Type B pancreatic cell (in vitro differentiated cells): ENCODE measurements around the gene REV1. TPM values are rescaled to one million over a fixed set of nuclear protein-coding genes. Genes with fewer than 3 reads are reported as not detected.

Experiments
- DNase-seq: peaks from one replicate; pipeline ENCODE4 v3.0.0; 2021; ENCODE audit warnings: mixed read lengths; ENCODE audit not compliant: unreplicated experiment; ENCODE audit errors: extremely low spot score
- H3K27ac Mint-ChIP-seq: 2 replicates; pipeline ENCODE4 v1.8.0; 2021; ENCODE audit warnings: mild to moderate bottlenecking, mixed read lengths
- H3K27me3 Mint-ChIP-seq: 2 replicates; pipeline ENCODE4 v1.8.0; 2021; ENCODE audit warnings: mixed read lengths
- H3K36me3 Mint-ChIP-seq: 2 replicates; pipeline ENCODE4 v1.8.0; 2021; ENCODE audit warnings: mixed read lengths
- H3K4me1 Mint-ChIP-seq: one replicate; pipeline ENCODE4 v1.8.0; 2021; ENCODE audit warnings: mixed read lengths; ENCODE audit not compliant: unreplicated experiment
- H3K4me3 Mint-ChIP-seq: 2 replicates; pipeline ENCODE4 v1.8.0; 2021; ENCODE audit warnings: mild to moderate bottlenecking, mixed read lengths
- H3K9me3 Mint-ChIP-seq: 2 replicates; pipeline ENCODE4 v1.8.0; 2021; ENCODE audit warnings: mixed read lengths
- total RNA-seq: library from RNA; stranded (reverse); gene quantifications from 2 replicates; pipeline ENCODE4 v1.2.1, GENCODE V29; 2021; ENCODE audit warnings: low replicate concordance
- TF ChIP-seq, protein P1 (sequence below): fragments of 200-600 bp; sonication (generic); conservative IDR thresholded peaks from 2 replicates; pipeline ENCODE4 v1.5.0; 2021; ENCODE audit warnings: antibody characterized with exemption, mild to moderate bottlenecking

The REV1 gene
- total RNA-seq, 1 donor from 2014 or later: 42.6 TPM

DNA sequence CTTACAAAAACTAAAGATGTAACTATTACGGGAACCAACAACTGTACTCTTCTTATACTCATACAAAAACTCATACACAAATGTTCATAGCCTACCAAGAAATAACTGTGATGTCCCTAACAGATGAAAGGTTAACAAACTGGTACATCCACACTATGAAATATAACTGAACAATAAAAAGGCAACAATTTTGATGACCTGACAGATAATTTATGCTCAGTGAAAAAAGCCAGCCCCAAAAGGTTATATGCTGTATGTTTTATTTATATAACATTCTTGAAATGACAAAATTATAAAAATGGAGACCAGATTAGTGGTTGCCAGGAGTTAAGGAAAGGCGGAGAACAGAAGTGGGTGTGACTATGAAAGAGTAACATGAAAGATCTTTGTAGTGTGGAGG is 31.3 kb downstream of the REV1 start:
- peaks cover 52% of the 10 kb centered on the region for H3K36me3 Mint-ChIP-seq

DNA sequence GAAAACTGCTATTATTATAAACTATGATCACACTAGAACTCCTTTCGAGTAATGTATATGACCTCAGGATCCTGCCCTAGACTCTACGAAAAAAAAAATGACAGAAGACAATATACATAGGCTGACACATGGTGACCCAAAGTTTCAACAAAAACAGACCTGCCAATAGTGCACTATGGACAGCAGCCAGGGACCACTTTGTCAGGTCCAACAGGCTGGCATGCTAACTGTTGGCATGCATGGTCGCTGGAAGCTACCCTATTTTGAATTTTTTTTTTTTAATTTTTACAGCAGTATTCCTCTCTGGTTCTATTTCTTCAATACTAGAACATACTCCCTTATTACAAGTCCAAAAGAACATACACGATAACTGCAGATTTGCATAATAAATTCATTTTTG is 38.1 kb downstream of the REV1 start:
- no peak overlapping the region for H3K27ac Mint-ChIP-seq

More for the DNA sequence above, 31.3 kb downstream of the REV1 start:
- Mint-ChIP-seq H3K4me1 (no peaks in the 10 kb centered on the region), H3K27ac (no peak overlapping the region), H3K27me3 (no peaks in the 10 kb centered on the region), H3K4me3 (no peak overlapping the region), H3K9me3 (no peaks in the 10 kb centered on the region)
- TF ChIP-seq, protein P1, sequence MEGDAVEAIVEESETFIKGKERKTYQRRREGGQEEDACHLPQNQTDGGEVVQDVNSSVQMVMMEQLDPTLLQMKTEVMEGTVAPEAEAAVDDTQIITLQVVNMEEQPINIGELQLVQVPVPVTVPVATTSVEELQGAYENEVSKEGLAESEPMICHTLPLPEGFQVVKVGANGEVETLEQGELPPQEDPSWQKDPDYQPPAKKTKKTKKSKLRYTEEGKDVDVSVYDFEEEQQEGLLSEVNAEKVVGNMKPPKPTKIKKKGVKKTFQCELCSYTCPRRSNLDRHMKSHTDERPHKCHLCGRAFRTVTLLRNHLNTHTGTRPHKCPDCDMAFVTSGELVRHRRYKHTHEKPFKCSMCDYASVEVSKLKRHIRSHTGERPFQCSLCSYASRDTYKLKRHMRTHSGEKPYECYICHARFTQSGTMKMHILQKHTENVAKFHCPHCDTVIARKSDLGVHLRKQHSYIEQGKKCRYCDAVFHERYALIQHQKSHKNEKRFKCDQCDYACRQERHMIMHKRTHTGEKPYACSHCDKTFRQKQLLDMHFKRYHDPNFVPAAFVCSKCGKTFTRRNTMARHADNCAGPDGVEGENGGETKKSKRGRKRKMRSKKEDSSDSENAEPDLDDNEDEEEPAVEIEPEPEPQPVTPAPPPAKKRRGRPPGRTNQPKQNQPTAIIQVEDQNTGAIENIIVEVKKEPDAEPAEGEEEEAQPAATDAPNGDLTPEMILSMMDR: no peak
- no peak for DNase-seq

DNA sequence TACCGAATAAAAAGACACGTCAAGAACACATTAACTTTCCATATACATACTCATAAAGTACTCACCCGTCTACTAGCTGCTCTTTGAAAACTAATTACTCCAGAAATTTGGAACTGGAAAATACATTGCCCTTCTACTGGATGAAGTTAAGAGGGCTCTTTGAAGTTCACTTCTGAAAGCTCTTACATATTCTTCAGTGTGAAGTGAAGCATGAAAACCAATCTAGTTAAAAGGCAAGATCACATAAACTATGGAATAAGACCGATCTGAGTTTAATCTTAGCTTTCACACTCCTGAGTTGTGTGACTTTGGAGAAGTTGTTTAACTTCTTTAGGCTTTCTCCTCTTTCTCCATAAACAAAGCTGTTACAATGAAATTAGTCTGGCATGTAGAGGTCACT is 38.5 kb downstream of the REV1 start:
- no peak overlapping the region for H3K27ac Mint-ChIP-seq
- DNase-seq: no peak

More for the DNA sequence above, 38.1 kb downstream of the REV1 start:
- Mint-ChIP-seq H3K4me1 (no peaks in the 10 kb centered on the region), H3K4me3 (no peak overlapping the region), H3K36me3 (peaks cover 35% of the 10 kb centered on the region), H3K27me3 (no peaks in the 10 kb centered on the region), H3K9me3 (no peaks in the 10 kb centered on the region)
- DNase-seq: no peak
- TF ChIP-seq, protein P1: no peak

DNA sequence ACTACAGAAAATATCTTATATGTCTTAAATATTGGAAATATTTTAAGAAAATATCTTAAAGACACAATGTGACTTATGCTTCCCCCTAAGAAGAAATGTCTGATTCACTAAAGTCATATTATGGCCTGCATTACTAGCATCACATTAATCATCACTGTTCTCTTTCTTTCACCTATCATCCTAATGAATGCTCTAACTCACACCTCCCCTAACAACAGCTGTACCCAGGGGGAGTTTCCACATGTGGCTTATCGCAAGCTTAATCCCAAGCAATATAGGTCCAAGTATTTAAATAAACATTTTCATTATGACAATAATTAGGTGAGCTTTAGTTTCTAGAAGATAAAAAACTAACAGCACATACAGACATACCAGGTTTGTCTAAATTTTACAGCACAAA is 39.6 kb downstream of the REV1 start:
- TF ChIP-seq, protein P1: no peak
- Mint-ChIP-seq H3K27ac (no peak overlapping the region), H3K36me3 (peaks cover 28% of the 10 kb centered on the region), H3K4me1 (no peaks in the 10 kb centered on the region), H3K4me3 (no peak overlapping the region), H3K9me3 (no peaks in the 10 kb centered on the region), H3K27me3 (no peaks in the 10 kb centered on the region)
- DNase-seq: no peak

More for the DNA sequence above, 38.5 kb downstream of the REV1 start:
- H3K4me3 Mint-ChIP-seq: no peak overlapping the region
- H3K36me3 Mint-ChIP-seq: peaks cover 36% of the 10 kb centered on the region
- no peaks in the 10 kb centered on the region for H3K27me3 Mint-ChIP-seq
- no peaks in the 10 kb centered on the region for H3K4me1 Mint-ChIP-seq
- TF ChIP-seq, protein P1: no peak
- no peaks in the 10 kb centered on the region for H3K9me3 Mint-ChIP-seq

DNA sequence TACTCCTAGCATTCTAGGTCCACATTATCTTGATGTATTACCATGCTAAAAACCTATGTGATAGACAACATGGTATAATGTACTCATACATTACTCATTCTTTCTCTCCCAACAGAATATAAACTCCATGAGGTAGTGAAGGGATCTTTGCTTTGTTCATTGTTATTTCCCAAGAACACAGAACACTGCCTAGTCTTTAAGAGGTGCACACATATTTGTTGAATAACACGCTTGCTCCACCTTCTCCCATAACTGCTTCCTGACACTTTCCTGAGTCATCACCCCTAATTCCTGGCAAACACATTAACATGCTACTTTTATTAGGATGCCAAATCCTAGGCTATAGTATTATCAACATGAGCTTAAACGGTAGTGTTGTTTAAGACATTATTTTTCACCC is 41.3 kb downstream of the REV1 start:
- Mint-ChIP-seq H3K4me3 (no peak overlapping the region), H3K27me3 (no peaks in the 10 kb centered on the region), H3K27ac (no peak overlapping the region), H3K4me1 (no peaks in the 10 kb centered on the region), H3K36me3 (peaks cover 28% of the 10 kb centered on the region), H3K9me3 (no peaks in the 10 kb centered on the region)
- TF ChIP-seq, protein P1: no peak
- no peak for DNase-seq

DNA sequence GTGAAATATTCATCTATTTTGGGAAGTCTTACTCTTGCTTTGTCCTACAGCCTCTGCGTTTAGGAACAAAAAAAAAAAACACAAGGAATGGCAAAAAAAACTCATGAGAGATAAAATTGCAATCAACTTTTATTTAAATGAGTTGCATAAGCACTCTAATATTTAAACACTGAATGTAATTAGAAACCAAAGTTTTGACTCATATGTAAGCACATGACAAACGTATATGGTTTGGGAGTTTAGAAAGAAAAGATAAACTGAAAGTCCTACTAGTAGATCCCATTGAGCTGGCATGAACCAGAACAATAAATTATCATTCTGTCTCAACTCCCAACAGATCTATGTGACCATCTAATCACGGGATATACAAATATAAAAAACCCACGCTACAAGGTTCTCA is 44.8 kb downstream of the REV1 start:
- Mint-ChIP-seq H3K4me1 (no peaks in the 10 kb centered on the region), H3K27ac (no peak overlapping the region), H3K27me3 (no peaks in the 10 kb centered on the region), H3K9me3 (no peaks in the 10 kb centered on the region), H3K4me3 (no peak overlapping the region), H3K36me3 (peaks cover 22% of the 10 kb centered on the region)
- TF ChIP-seq, protein P1: no peak
- no peak for DNase-seq
